ENCODE data around the gene SERINC1. TPM values are rescaled to one million over a fixed set of nuclear protein-coding genes. Genes with fewer than 3 reads are reported as not detected.

The SERINC1 gene
- total and polyA plus RNA-seq, 12 donors, result 68.0 to 455 (median 260) TPM

DNA sequence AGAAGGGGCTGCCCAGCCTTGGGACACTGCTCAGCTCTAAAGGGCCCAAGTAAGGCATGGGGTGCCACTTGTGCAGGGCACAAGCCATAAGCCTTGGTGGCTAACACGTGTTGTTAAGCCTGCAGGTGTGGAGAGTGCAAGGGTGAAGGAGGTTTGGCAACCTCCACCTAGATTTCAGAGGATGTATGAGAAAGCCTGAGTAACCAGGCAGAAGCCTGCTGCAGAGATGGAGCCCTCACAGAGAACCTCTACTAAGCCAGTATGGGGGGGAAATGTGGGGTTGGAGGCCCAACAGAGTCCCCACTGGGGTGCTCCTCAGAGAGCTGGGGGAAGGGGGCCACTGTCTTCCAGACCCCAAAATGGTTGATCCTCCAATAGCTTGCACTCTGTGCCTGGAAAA is 32.6 kb downstream of the SERINC1 start:
- peaks cover 0 to 31% of the 10 kb centered on the region in 2 donors for H3K36me3 ChIP-seq (replicated peaks in 1 of 2)
- WGBS, 4 donors, result 91 to 100% (median 98%) methylated on average over 1 of the region's 1 CpG
- intact Hi-C loops (cut with DNase I), result no loop called here

DNA sequence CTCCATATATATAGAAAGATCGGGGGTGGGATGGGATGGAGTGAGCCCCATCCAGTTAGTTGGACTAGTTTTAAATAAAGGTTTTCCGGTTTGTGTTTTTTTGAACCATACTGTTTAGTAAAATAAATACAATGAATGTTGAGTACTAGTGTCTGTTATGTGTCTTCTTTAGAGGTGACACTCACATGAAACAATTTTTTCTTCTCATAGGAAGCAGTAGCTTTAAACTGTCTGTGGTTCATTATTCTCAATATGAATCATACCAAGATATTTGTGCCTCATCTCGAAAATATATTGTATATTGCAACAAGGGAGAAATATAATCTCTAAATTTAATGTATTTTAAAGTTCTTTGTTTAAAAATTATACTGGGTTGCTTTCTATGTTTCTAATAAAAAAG is 38.8 kb downstream of the SERINC1 start:
- 83 to 91% (median 85%) methylated on average over 3 of the region's 3 CpGs for WGBS, 4 donors
- Histone ChIP-seq H3K36me3 (replicated peaks in 1 of 2) (peaks cover 0 to 32% of the 10 kb centered on the region in 2 donors), H3K9me3 (replicated peaks in 1 of 3) (no peaks in the 10 kb centered on the region), H3K4me1 (replicated peaks in 1 of 2) (no peaks in the 10 kb centered on the region), H3K27ac (no peak overlapping the region), H3K4me3 (no peak overlapping the region), H3K27me3 (no peaks in the 10 kb centered on the region)
- intact Hi-C loops (cut with DNase I), result no loop called here
- no peak for DNase-seq
- no peak for TF ChIP-seq POLR2A (IDR thresholded peaks at IDR 0.05)
- TF ChIP-seq, protein P1, sequence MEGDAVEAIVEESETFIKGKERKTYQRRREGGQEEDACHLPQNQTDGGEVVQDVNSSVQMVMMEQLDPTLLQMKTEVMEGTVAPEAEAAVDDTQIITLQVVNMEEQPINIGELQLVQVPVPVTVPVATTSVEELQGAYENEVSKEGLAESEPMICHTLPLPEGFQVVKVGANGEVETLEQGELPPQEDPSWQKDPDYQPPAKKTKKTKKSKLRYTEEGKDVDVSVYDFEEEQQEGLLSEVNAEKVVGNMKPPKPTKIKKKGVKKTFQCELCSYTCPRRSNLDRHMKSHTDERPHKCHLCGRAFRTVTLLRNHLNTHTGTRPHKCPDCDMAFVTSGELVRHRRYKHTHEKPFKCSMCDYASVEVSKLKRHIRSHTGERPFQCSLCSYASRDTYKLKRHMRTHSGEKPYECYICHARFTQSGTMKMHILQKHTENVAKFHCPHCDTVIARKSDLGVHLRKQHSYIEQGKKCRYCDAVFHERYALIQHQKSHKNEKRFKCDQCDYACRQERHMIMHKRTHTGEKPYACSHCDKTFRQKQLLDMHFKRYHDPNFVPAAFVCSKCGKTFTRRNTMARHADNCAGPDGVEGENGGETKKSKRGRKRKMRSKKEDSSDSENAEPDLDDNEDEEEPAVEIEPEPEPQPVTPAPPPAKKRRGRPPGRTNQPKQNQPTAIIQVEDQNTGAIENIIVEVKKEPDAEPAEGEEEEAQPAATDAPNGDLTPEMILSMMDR (IDR thresholded peaks at IDR 0.05), result no peak

More for the DNA sequence above, 32.6 kb downstream of the SERINC1 start:
- DNase-seq, result no peak
- Histone ChIP-seq H3K27me3 (no peaks in the 10 kb centered on the region), H3K27ac (no peak overlapping the region), H3K4me1 (replicated peaks in 1 of 2) (no peaks in the 10 kb centered on the region), H3K4me3 (no peak overlapping the region), H3K9me3 (replicated peaks in 1 of 3) (peaks cover 0 to 5% (median 0%) of the 10 kb centered on the region in 3 donors)
- TF ChIP-seq POLR2A (IDR thresholded peaks at IDR 0.05), result no peak
- TF ChIP-seq, protein P1 (IDR thresholded peaks at IDR 0.05), result no peak

DNA sequence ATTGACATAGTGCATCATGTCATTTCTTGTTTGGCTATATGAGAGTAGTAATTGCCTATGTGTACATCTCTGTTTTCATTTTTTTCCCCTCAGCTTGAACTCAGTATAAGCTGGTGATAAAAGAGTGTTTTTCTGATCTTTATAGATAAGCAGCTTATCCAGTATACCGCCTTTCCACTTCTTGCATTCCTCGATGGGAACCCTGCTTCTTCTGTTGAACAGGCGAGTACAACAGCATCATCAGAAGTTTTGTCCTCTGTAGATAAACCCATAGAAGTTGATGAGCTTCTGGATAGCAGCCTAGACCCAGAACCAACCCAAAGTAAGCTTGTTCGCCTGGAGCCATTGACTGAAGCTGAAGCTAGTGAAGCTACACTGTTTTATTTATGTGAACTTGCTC is 39.8 kb downstream of the SERINC1 start:
- WGBS, 4 donors, result 93 to 98% (median 95%) methylated on average over 4 of the region's 4 CpGs
- Histone ChIP-seq H3K9me3 (replicated peaks in 1 of 3) (no peaks in the 10 kb centered on the region), H3K4me1 (replicated peaks in 1 of 2) (no peaks in the 10 kb centered on the region), H3K27ac (no peak overlapping the region), H3K4me3 (no peak overlapping the region), H3K36me3 (replicated peaks in 1 of 2) (peaks cover 0 to 29% of the 10 kb centered on the region in 2 donors), H3K27me3 (no peaks in the 10 kb centered on the region)
- intact Hi-C loops (cut with DNase I), result no loop called here
- DNase-seq, result no peak
- TF ChIP-seq POLR2A (IDR thresholded peaks at IDR 0.05), result no peak
- TF ChIP-seq, protein P1 (IDR thresholded peaks at IDR 0.05), result no peak

DNA sequence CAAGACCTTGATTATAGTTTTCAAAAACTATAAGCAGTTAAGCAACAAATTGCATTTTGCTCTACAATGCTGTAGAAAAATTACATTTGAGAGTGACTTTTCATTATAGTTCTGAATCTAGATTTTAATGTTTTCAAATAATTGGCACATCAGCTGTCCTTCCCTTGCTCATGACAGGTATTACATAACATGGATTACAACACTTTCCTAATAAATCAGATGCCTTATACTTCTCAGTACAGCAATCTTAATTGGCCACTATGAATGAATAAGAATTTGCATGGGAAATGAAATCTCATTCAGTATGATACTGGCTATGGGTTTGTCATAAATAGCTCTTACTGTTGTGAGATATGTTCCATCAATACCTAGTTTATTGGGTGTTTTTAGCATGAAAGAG is 42.3 kb downstream of the SERINC1 start:
- Histone ChIP-seq H3K36me3 (replicated peaks in 1 of 2) (peaks cover 0 to 21% of the 10 kb centered on the region in 2 donors), H3K27me3 (no peaks in the 10 kb centered on the region), H3K27ac (no peak overlapping the region), H3K4me3 (no peak overlapping the region), H3K4me1 (replicated peaks in 1 of 2) (peaks cover 0 to 8% of the 10 kb centered on the region in 2 donors), H3K9me3 (replicated peaks in 1 of 3) (no peaks in the 10 kb centered on the region)
- TF ChIP-seq, protein P1 (IDR thresholded peaks at IDR 0.05), result no peak
- TF ChIP-seq POLR2A (IDR thresholded peaks at IDR 0.05), result no peak
- intact Hi-C loops (cut with DNase I), result no loop called here
- no peak for DNase-seq

Measured in adrenal gland (tissue), 12 donors.